H1 (cell line): Measurements from ENCODE around the gene SPTBN5. TPM values are rescaled to one million over a fixed set of nuclear protein-coding genes. Genes with fewer than 3 reads are reported as not detected.

Experiments used
- CTCF ChIA-PET: fragments of 300-600 bp; sonication (Branson Sonifier 250); formaldehyde crosslinking; loops from one replicate; lab custom pipeline; 2021; ENCODE audit not compliant: partially characterized antibody; lab: Charles Lee
- POLR2A ChIA-PET: fragments of 300-600 bp; sonication (Branson Sonifier 250); formaldehyde crosslinking; loops from one replicate; lab custom pipeline; 2021; ENCODE audit warnings: inconsistent platforms; ENCODE audit not compliant: partially characterized antibody; lab: Charles Lee
- DNase-seq, 2 experiments: peaks; one replicate each; pipeline versions ENCODE4 v3.0.0 to v3.0.0-alpha.2; 2010 to 2022; ENCODE audit warnings: low spot score in 2 of 2, low read depth in 1 of 2, mixed read lengths in 1 of 2
- FAIRE-seq: peaks from 2 replicates; lab custom pipeline; 2011; peaks lifted over from hg19 to GRCh38; lab: Jason Lieb, UNC
- H2AFZ ChIP-seq: 2 replicates; pipeline ENCODE4 v1.8.1; 2012; ENCODE audit warnings: low read length, inconsistent platforms
- H2AK5ac ChIP-seq: 2 replicates; pipeline ENCODE4 v1.6.1; 2013; ENCODE audit warnings: low read depth, low read length
- H2BK120ac ChIP-seq: replicated peaks from 2 replicates; pipeline ENCODE3; 2013; ENCODE audit warnings: low read depth, low read length, inconsistent platforms
- H2BK12ac ChIP-seq: 2 replicates; pipeline ENCODE4 v1.6.1; 2013; ENCODE audit warnings: low read depth, low read length
- H2BK15ac ChIP-seq: 2 replicates; pipeline ENCODE4 v1.6.1; 2013; ENCODE audit warnings: low read length
- H2BK20ac ChIP-seq: 2 replicates; pipeline ENCODE4 v1.6.1; 2013; ENCODE audit warnings: low read length
- H2BK5ac ChIP-seq: 2 replicates; pipeline ENCODE4 v1.6.1; 2013; ENCODE audit warnings: low read depth, low read length
- H3K14ac ChIP-seq: 2 replicates; pipeline ENCODE4 v1.6.1; 2013; ENCODE audit warnings: inconsistent platforms; ENCODE audit not compliant: insufficient read length
- H3K18ac ChIP-seq: 2 replicates; pipeline ENCODE4 v1.6.1; 2013; ENCODE audit warnings: low read length; ENCODE audit errors: extremely low read depth
- H3K23ac ChIP-seq: 2 replicates; pipeline ENCODE4 v1.6.1; 2013; ENCODE audit warnings: inconsistent platforms; ENCODE audit not compliant: insufficient read length
- H3K23me2 ChIP-seq: 2 replicates; pipeline ENCODE4 v1.6.1; 2013; ENCODE audit warnings: low read depth, low read length
- H3K27ac ChIP-seq: 2 replicates; pipeline ENCODE4 v1.6.1; 2011; ENCODE audit warnings: low read depth, low read length, inconsistent platforms
- H3K27me3 ChIP-seq, 4 experiments: replicated peaks in 1 of 4; 1 replicate in 1 of 4; 2 replicates in 3 of 4; pipeline versions ENCODE4 v1.6.1 to v1.8.1; 2011 to 2013; ENCODE audit warnings: low read length in 3 of 4, mild to moderate bottlenecking in 3 of 4, inconsistent platforms in 2 of 4, mixed read lengths in 2 of 4, moderate library complexity in 1 of 4; ENCODE audit not compliant: control insufficient read depth in 3 of 4, insufficient read depth in 3 of 4; ENCODE audit errors: extremely low read depth in 1 of 4
- H3K36me3 ChIP-seq, 4 experiments: 2 replicates each; pipeline versions ENCODE4 v1.6.1 to v1.8.1; 2011 to 2013; ENCODE audit warnings: mild to moderate bottlenecking in 4 of 4, low read length in 3 of 4, moderate library complexity in 2 of 4, control low read depth in 1 of 4, inconsistent platforms in 1 of 4; ENCODE audit not compliant: insufficient read depth in 4 of 4, control insufficient read depth in 2 of 4
- H3K4ac ChIP-seq: replicated peaks from 2 replicates; pipeline ENCODE3; 2013; ENCODE audit warnings: low read length, low read depth, mixed read lengths, inconsistent platforms; ENCODE audit not compliant: insufficient read length
- H3K4me1 ChIP-seq, 4 experiments: replicated peaks in 1 of 4; 1 replicate in 1 of 4; 2 replicates in 3 of 4; pipeline versions ENCODE4 v1.6.1 to v1.8.1; 2011 to 2013; ENCODE audit warnings: low read length in 3 of 4, inconsistent platforms in 2 of 4, mixed read lengths in 1 of 4; ENCODE audit not compliant: insufficient read depth in 4 of 4, control insufficient read depth in 3 of 4
- H3K4me2 ChIP-seq, 2 experiments: 2 replicates each; pipeline versions ENCODE4 v1.6.1 to v1.8.1; 2011 to 2013; ENCODE audit warnings: low read depth in 2 of 2, low read length in 2 of 2, control low read depth in 1 of 2, inconsistent platforms in 1 of 2, mild to moderate bottlenecking in 1 of 2; ENCODE audit not compliant: insufficient read depth in 1 of 2
- H3K4me3 ChIP-seq, 4 experiments: fragments of 200-600, 300-600 bp in 1 of 4; sonication (generic), shearing (Covaris generic), sonication (Bioruptor Twin) in 1 of 4; 2 replicates each; pipeline versions ENCODE4 v1.5.1 to v1.8.1; 2011 to 2016; ENCODE audit warnings: low read length in 4 of 4, low read depth in 3 of 4, control low read depth in 2 of 4, inconsistent platforms in 2 of 4, mild to moderate bottlenecking in 2 of 4, mixed read lengths in 1 of 4, moderate library complexity in 1 of 4; ENCODE audit not compliant: insufficient read depth in 2 of 4; ENCODE audit errors: extremely low read depth in 1 of 4
- H3K56ac ChIP-seq: replicated peaks from 2 replicates; pipeline ENCODE3; 2013; ENCODE audit warnings: low read depth, mild to moderate bottlenecking, mixed read lengths, low read length, inconsistent platforms; ENCODE audit not compliant: insufficient read length
- H3K79me1 ChIP-seq: 2 replicates; pipeline ENCODE4 v1.6.1; 2013; ENCODE audit warnings: low read depth, low read length, control low read depth
- H3K79me2 ChIP-seq, 2 experiments: 2 replicates each; pipeline versions ENCODE4 v1.6.1 to v1.8.1; 2012 to 2013; ENCODE audit warnings: low read length in 2 of 2, mild to moderate bottlenecking in 2 of 2, inconsistent platforms in 1 of 2; ENCODE audit not compliant: insufficient read depth in 2 of 2, control insufficient read depth in 1 of 2
- H3K9ac ChIP-seq, 4 experiments: replicated peaks in 1 of 4; 1 replicate in 1 of 4; 2 replicates in 3 of 4; pipeline versions ENCODE4 v1.6.1 to v1.8.1; 2011 to 2013; ENCODE audit warnings: low read depth in 3 of 4, low read length in 3 of 4, control low read depth in 2 of 4, mild to moderate bottlenecking in 2 of 4, moderate library complexity in 2 of 4, inconsistent platforms in 1 of 4; ENCODE audit errors: extremely low read depth in 1 of 4
- H3K9me3 ChIP-seq, 2 experiments: 2 replicates each; pipeline versions ENCODE4 v1.6.1 to v1.8.1; 2012 to 2013; ENCODE audit warnings: mild to moderate bottlenecking in 2 of 2, moderate library complexity in 2 of 2, control low read depth in 1 of 2, inconsistent platforms in 1 of 2, low read depth in 1 of 2, low read length in 1 of 2, mixed read lengths in 1 of 2; ENCODE audit not compliant: insufficient read depth in 2 of 2
- H4K20me1 ChIP-seq, 2 experiments: replicated peaks in 1 of 2; 2 replicates each; pipeline versions ENCODE3 to v1.8.1; 2011 to 2013; ENCODE audit warnings: inconsistent platforms in 2 of 2, low read length in 2 of 2, mild to moderate bottlenecking in 1 of 2; ENCODE audit not compliant: insufficient read depth in 2 of 2, control insufficient read depth in 1 of 2
- H4K5ac ChIP-seq: 2 replicates; pipeline ENCODE4 v1.6.1; 2013; ENCODE audit warnings: low read length, low read depth, mixed read lengths, inconsistent platforms; ENCODE audit not compliant: insufficient read length
- H4K8ac ChIP-seq: 2 replicates; pipeline ENCODE4 v1.8.0; 2013; ENCODE audit warnings: mild to moderate bottlenecking, moderate library complexity, low read length, inconsistent platforms; ENCODE audit not compliant: insufficient read depth; ENCODE audit errors: extremely low read depth
- H4K91ac ChIP-seq: replicated peaks from 2 replicates; pipeline ENCODE3; 2013; ENCODE audit warnings: low read length, mixed read lengths, inconsistent platforms; ENCODE audit not compliant: insufficient read length
- whole genome bisulfite sequencing, 2 experiments: shearing (Covaris generic) in 1 of 2; methylation state at CpG; one replicate each; pipeline versions ENCODE4 v1.1.6 to v1.1.7; 2013 to 2015; ENCODE audit warnings: low lambda C conversion rate in 2 of 2, mixed read lengths in 2 of 2, inconsistent platforms in 1 of 2, low coverage in 1 of 2, missing lambda C conversion rate in 1 of 2; ENCODE audit not compliant: insufficient replicate concordance in 2 of 2, insufficient coverage in 1 of 2, insufficient read length in 1 of 2; ENCODE audit errors: extremely low coverage in 1 of 2, missing lambda C conversion rate in 1 of 2; 5-methylcytosine and 5-hydroxymethylcytosine counted together
- polyA plus RNA-seq, 7 experiments: library from polyadenylated mRNA; depleted of rRNA in 3 of 7; stranded (reverse) in 5 of 7; unstranded in 2 of 7; fragments of >200 nt in 5 of 7; fragments of 200-250 nt in 2 of 7; gene quantifications; 1 replicate in 5 of 7; 2 replicates in 1 of 7; 4 replicates in 1 of 7; pipeline versions ENCODE4 v1.2.1 to v1.2.3, GENCODE V29; 2011 to 2013; ENCODE audit warnings: missing spikeins in 2 of 7, mixed read lengths in 2 of 7
- total RNA-seq: library from RNA; stranded (reverse); fragmentation: NEBNext Ultra II Directional; extraction: Animal tissue kit (Norgen Biotek cat#: 25700); gene quantifications from 2 replicates; pipeline ENCODE4 v1.2.1, GENCODE V29; 2021

Gene SPTBN5
- total and polyA plus RNA-seq, 2 of the 8 experiments (the other 6 are each of a cell fraction or from before 2014, with no cell fraction given), result 0.32 to 0.84 TPM

GRCh38 chr15:41844814-41845213 is 49.0 kb downstream of the SPTBN5 start:
- WGBS, 2 experiments, result 86% methylated on average over 12 of the region's 12 CpGs; no CpG with 5 or more reads in 1 of the 2 experiments
- no peak overlapping the region for H3K18ac ChIP-seq
- H4K8ac ChIP-seq, result peak overlapping the region; percentile 18; the same call in 1 of the 2 replicates
- peaks cover 0 to 1% of the 10 kb centered on the region in 2 experiments for H4K20me1 ChIP-seq
- no peak overlapping the region for H3K23ac ChIP-seq
- no peak overlapping the region for H3K56ac ChIP-seq
- no peak overlapping the region for H2AFZ ChIP-seq
- H3K9me3 ChIP-seq, result no peaks in the 10 kb centered on the region
- H4K91ac ChIP-seq, result no peak overlapping the region
- no peak overlapping the region for H3K4ac ChIP-seq
- no peaks in the 10 kb centered on the region for H3K4me1 ChIP-seq
- H4K5ac ChIP-seq, result no peak overlapping the region
- no peaks in the 10 kb centered on the region for H3K79me2 ChIP-seq
- no peak overlapping the region for H2BK120ac ChIP-seq
- H3K36me3 ChIP-seq, result peaks cover 0 to 7% (median 2%) of the 10 kb centered on the region in 4 experiments; a peak in 3 of 8 replicates
- H2BK15ac ChIP-seq, result no peak overlapping the region
- no peaks in the 10 kb centered on the region for H3K23me2 ChIP-seq
- H3K14ac ChIP-seq, result no peak overlapping the region
- no peak overlapping the region for H3K27ac ChIP-seq
- H3K4me3 ChIP-seq, result no peak overlapping the region
- H2BK20ac ChIP-seq, result no peak overlapping the region
- no peak overlapping the region for H3K9ac ChIP-seq
- H3K79me1 ChIP-seq, result no peaks in the 10 kb centered on the region
- ChIA-PET CTCF (interaction anchor here (0.8 to 6.7 kb wide), 10 partner anchors 9 to 71 kb away, joined by 3 to 30 read pairs (median 5); partner anchors contain the start of gene MAPKBP1), POLR2A (interaction anchor here (1.1 to 2.0 kb wide), 4 partner anchors 10 to 25 kb away, joined by 3 to 6 read pairs (median 4); no protein-coding TSS in a partner anchor)
- H2AK5ac ChIP-seq, result no peak overlapping the region
- H2BK12ac ChIP-seq, result no peak overlapping the region
- no peak for FAIRE-seq
- no peak overlapping the region for H2BK5ac ChIP-seq
- no peaks in the 10 kb centered on the region for H3K27me3 ChIP-seq
- no peak for DNase-seq
- H3K4me2 ChIP-seq, result no peak overlapping the region
